Kidney (tissue), 14 donors: ENCODE results near the gene OR6B1. TPM values are rescaled to one million over a fixed set of nuclear protein-coding genes. Genes with fewer than 3 reads are reported as not detected.
"Not testable (repeated sequence)": the region's sequence is repeated elsewhere in the genome, so short reads cannot be mapped to it uniquely, and the experiment has no call there.

ENCODE experiments used
- DNase-seq, 5 donors: peaks; one replicate each; pipeline ENCODE4 v3.0.0-alpha.2; 2013 to 2020
- FAIRE-seq: peaks from 2 replicates; lab custom pipeline; 2012; peaks lifted over from hg19 to GRCh38; lab: Jason Lieb, UNC
- H3K27ac ChIP-seq, 2 donors: one replicate each; pipeline ENCODE4 v1.7.0; 2013; ENCODE audit warnings: low read depth in 2 of 2, low read length in 2 of 2, inconsistent platforms in 1 of 2
- H3K27me3 ChIP-seq: one replicate; pipeline ENCODE4 v1.7.1; 2013; ENCODE audit warnings: low read length, inconsistent platforms; ENCODE audit not compliant: control insufficient read depth, insufficient read depth
- H3K36me3 ChIP-seq, 3 donors: one replicate each; pipeline versions ENCODE4 v1.7.0 to v1.7.1; 2013; ENCODE audit warnings: low read length in 3 of 3, control low read depth in 1 of 3, inconsistent platforms in 1 of 3; ENCODE audit not compliant: insufficient read depth in 3 of 3, control insufficient read depth in 2 of 3
- H3K4me1 ChIP-seq, 3 donors: one replicate each; pipeline versions ENCODE4 v1.7.0 to v1.7.1; 2013; ENCODE audit warnings: low read length in 3 of 3, inconsistent platforms in 1 of 3, low read depth in 1 of 3; ENCODE audit not compliant: control insufficient read depth in 2 of 3, insufficient read depth in 2 of 3
- H3K4me3 ChIP-seq, 3 donors: one replicate each; pipeline versions ENCODE4 v1.7.0 to v1.8.1; 2013; ENCODE audit warnings: low read length in 3 of 3, control low read depth in 1 of 3, inconsistent platforms in 1 of 3
- H3K9ac ChIP-seq, 3 donors: one replicate each; pipeline versions ENCODE4 v1.7.0 to v1.7.1; 2013; ENCODE audit warnings: low read length in 3 of 3, control low read depth in 1 of 3, inconsistent platforms in 1 of 3
- H3K9me3 ChIP-seq, 3 donors: one replicate each; pipeline versions ENCODE4 v1.7.0 to v1.7.1; 2013; ENCODE audit warnings: low read length in 3 of 3, control low read depth in 1 of 3, inconsistent platforms in 1 of 3; ENCODE audit not compliant: control insufficient read depth in 2 of 3, insufficient read depth in 1 of 3
- CTCF ChIP-seq: IDR thresholded peaks from 3 replicates; pipeline ENCODE4 v1.5.1; 2012; ENCODE audit warnings: mild to moderate bottlenecking, moderate library complexity, borderline replicate concordance; ENCODE audit not compliant: insufficient read depth; ENCODE audit errors: extremely low read depth
- intact Hi-C: fragments of 100-400 bp; cut with DNase I; formaldehyde crosslinking; loops from one replicate; pipeline ENCODE4 v1.11.1; 2022
- polyA plus RNA-seq: library from polyadenylated mRNA; stranded (reverse); fragments of 350-450 nt; fragmentation: Illumina TruSeq; extraction: RNeasy Lipid Tissue Mini Kit (QIAGEN cat#74804); gene quantifications from one replicate; pipeline ENCODE4 v1.2.3, GENCODE V29; 2014; ENCODE audit warnings: low read depth, low replicate concordance; ENCODE audit not compliant: insufficient read depth
- total RNA-seq: library from RNA; stranded (reverse); fragmentation: NEBNext Ultra II Directional; extraction: Animal tissue kit (Norgen Biotek cat#: 25700); gene quantifications from one replicate; pipeline ENCODE4 v1.2.1, GENCODE V29; 2021
- donor health status: control.
- donor health status: control.
- donor health status: control.
- donor health status: control.
- donor health status: control.
- donor health status: DM: yes; HTN: yes; CAD: no.
- donor health status: Normal renal cell carcinoma (clear cell type).

Gene OR6B1
- total and polyA plus RNA-seq, 2 donors from 2014 or later: not detected

- no peak overlapping the region for H3K9ac ChIP-seq
- DNase-seq: no peak
- no peaks in the 10 kb centered on the region for H3K36me3 ChIP-seq
- H3K27ac ChIP-seq: no peak overlapping the region
- FAIRE-seq: no peak
- no peak overlapping the region for H3K4me3 ChIP-seq
- intact Hi-C loops: no loop called here
- no peak for TF ChIP-seq CTCF
- no peaks in the 10 kb centered on the region for H3K4me1 ChIP-seq
- no peaks in the 10 kb centered on the region for H3K9me3 ChIP-seq
- H3K27me3 ChIP-seq: no peaks in the 10 kb centered on the region
These were observed 9.2 kb downstream of the OR6B1 start for GRCh38 chr7:144009361-144009760.

- intact Hi-C loops, H3K9me3 ChIP-seq, H3K9ac ChIP-seq, H3K4me3 ChIP-seq, DNase-seq, H3K36me3 ChIP-seq, H3K4me1 ChIP-seq, FAIRE-seq, H3K27me3 ChIP-seq, H3K27ac ChIP-seq: not testable (repeated sequence)
These were observed 9.9 kb downstream of the OR6B1 start for GRCh38 chr7:144010061-144010460.

DNA sequence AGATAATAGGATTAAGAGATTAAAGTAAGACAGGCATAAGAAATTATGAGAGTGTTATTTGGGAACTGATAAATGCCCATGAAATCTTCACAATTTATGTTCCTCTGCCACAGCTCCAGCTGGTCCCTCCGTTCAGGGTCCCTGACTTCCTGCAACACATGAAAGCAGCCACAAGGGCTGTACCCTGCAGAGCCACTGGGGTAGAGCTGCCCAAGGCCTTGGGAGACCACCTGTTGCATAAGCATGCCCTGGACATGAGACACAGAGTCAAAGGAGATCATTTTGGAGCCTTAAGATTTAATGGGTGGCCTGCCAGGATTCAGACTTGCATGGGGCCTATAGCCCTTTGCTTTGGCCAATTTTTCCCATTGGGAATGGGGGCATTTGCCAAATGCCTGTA is 10.7 kb downstream of the OR6B1 start:
- H3K27ac ChIP-seq, H3K27me3 ChIP-seq, intact Hi-C loops, FAIRE-seq, H3K9me3 ChIP-seq, H3K36me3 ChIP-seq, H3K4me3 ChIP-seq, DNase-seq, H3K9ac ChIP-seq, H3K4me1 ChIP-seq: not testable (repeated sequence)

GRCh38 chr7:144011458-144012230 is 11.5 kb downstream of the OR6B1 start:
- no peak overlapping the region for H3K27ac ChIP-seq
- H3K27me3 ChIP-seq: no peaks in the 10 kb centered on the region
- H3K4me1 ChIP-seq: no peaks in the 10 kb centered on the region
- FAIRE-seq: no peak
- no peak overlapping the region for H3K9ac ChIP-seq
- no peak for DNase-seq
- no peak for TF ChIP-seq CTCF
- H3K36me3 ChIP-seq: no peaks in the 10 kb centered on the region
- intact Hi-C loops: no loop called here
- H3K4me3 ChIP-seq: no peak overlapping the region
- H3K9me3 ChIP-seq: no peaks in the 10 kb centered on the region
